ENCODE data around the gene ELL2. TPM values are rescaled to one million over a fixed set of nuclear protein-coding genes. Genes with fewer than 3 reads are reported as not detected.
"Not testable (repeated sequence)": the region's sequence is repeated elsewhere in the genome, so short reads cannot be mapped to it uniquely, and the experiment has no call there.

Gene ELL2
- total RNA-seq, 1 donor from 2014 or later = 14.2 TPM

- H3K27me3 Mint-ChIP-seq (ENCODE audit: insufficient read depth, low read depth) = no peaks in the 10 kb centered on the region
- TF ChIP-seq EZH2 (IDR thresholded peaks at IDR 0.05) (no peak), EZH2phosphoT487 (IDR thresholded peaks at IDR 0.05) (no peak), CTCF (IDR thresholded peaks at IDR 0.05) (no peak)
- DNase-seq (ENCODE audit: low spot score) = no peak
- no peak overlapping the region for H2AFZ ChIP-seq (replicated peaks)
- peaks cover 7% of the 10 kb centered on the region for H3K4me1 ChIP-seq
- no peaks in the 10 kb centered on the region for H3F3A ChIP-seq (ENCODE audit: low read depth)
- no peak overlapping the region for H3K27ac ChIP-seq
- peaks cover 10% of the 10 kb centered on the region for H3K9me3 Mint-ChIP-seq
- no peak overlapping the region for H3K9ac ChIP-seq
- no peak overlapping the region for H3K4me2 ChIP-seq
- no peak overlapping the region for H3K27ac Mint-ChIP-seq
- H3K4me1 Mint-ChIP-seq = peaks cover 17% of the 10 kb centered on the region
- H3K36me3 ChIP-seq = no peaks in the 10 kb centered on the region
- H3K27me3 ChIP-seq = no peaks in the 10 kb centered on the region
- no peak overlapping the region for H3K4me3 ChIP-seq
- H3K36me3 Mint-ChIP-seq = no peaks in the 10 kb centered on the region
- H3K4me3 Mint-ChIP-seq = no peak overlapping the region
- no peaks in the 10 kb centered on the region for H3K9me3 ChIP-seq (ENCODE audit: low read depth)
- no peaks in the 10 kb centered on the region for H3K79me2 ChIP-seq (ENCODE audit: low read depth)
- no peaks in the 10 kb centered on the region for H4K20me1 ChIP-seq (ENCODE audit: low read depth)
These were observed 109.1 kb downstream of the ELL2 start for GRCh38 chr5:95852567-95852966.

DNA sequence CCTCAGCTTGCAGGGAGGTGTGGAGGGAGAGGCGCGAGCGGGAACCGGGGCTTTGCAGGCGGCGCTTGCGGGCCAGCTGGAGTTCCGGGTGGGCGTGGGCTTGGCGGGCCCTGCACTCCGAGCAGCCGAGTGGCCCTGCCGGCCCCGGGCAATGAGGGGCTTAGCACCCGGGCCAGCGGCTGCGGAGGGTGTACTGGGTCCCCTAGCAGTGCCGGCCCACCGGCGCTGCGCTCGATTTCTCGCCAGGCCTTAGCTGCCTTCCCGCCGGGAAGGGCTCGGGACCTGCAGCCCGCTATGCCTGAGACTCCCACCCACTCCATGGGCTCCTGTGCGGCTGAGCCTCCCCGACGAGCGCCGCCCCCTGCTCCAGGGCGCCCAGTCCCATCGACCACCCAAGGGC lies 110.5 kb downstream of the ELL2 start:
- H3K4me2 ChIP-seq; H3K9me3 ChIP-seq (ENCODE audit: low read depth); H2AFZ ChIP-seq (replicated peaks); H3K4me1 ChIP-seq; H3K36me3 Mint-ChIP-seq; H3K9ac ChIP-seq; H3K27ac ChIP-seq; H4K20me1 ChIP-seq (ENCODE audit: low read depth); H3K27me3 Mint-ChIP-seq (ENCODE audit: insufficient read depth, low read depth); H3K27ac Mint-ChIP-seq; H3F3A ChIP-seq (ENCODE audit: low read depth); H3K27me3 ChIP-seq; H3K4me3 Mint-ChIP-seq; DNase-seq (ENCODE audit: low spot score); H3K4me3 ChIP-seq; H3K4me1 Mint-ChIP-seq; H3K36me3 ChIP-seq; H3K79me2 ChIP-seq (ENCODE audit: low read depth): not testable (repeated sequence)
- peaks cover 10% of the 10 kb centered on the region for H3K9me3 Mint-ChIP-seq

GRCh38 chr5:95850391-95850894 lies 111.2 kb downstream of the ELL2 start:
- no peaks in the 10 kb centered on the region for H3K4me1 ChIP-seq
- no peaks in the 10 kb centered on the region for H4K20me1 ChIP-seq (ENCODE audit: low read depth)
- H3K79me2 ChIP-seq (ENCODE audit: low read depth) = no peaks in the 10 kb centered on the region
- Mint-ChIP-seq H3K27ac (peak overlapping the region; percentile 78), H3K9me3 (peaks cover 10% of the 10 kb centered on the region), H3K4me1 (no peaks in the 10 kb centered on the region), H3K27me3 (ENCODE audit: insufficient read depth, low read depth) (no peaks in the 10 kb centered on the region), H3K36me3 (no peaks in the 10 kb centered on the region), H3K4me3 (no peak overlapping the region)
- H2AFZ ChIP-seq (replicated peaks) = no peak overlapping the region
- TF ChIP-seq CTCF (IDR thresholded peaks at IDR 0.05) = no peak
- TF ChIP-seq EZH2phosphoT487 (IDR thresholded peaks at IDR 0.05) = no peak
- TF ChIP-seq EZH2 (IDR thresholded peaks at IDR 0.05) = no peak
- H3K27ac ChIP-seq = no peak overlapping the region
- no peaks in the 10 kb centered on the region for H3K27me3 ChIP-seq
- no peak for DNase-seq (ENCODE audit: low spot score)
- H3K9me3 ChIP-seq (ENCODE audit: low read depth) = no peaks in the 10 kb centered on the region
- H3K9ac ChIP-seq = no peak overlapping the region
- H3F3A ChIP-seq (ENCODE audit: low read depth) = no peaks in the 10 kb centered on the region
- H3K36me3 ChIP-seq = no peaks in the 10 kb centered on the region
- no peak overlapping the region for H3K4me2 ChIP-seq
- no peak overlapping the region for H3K4me3 ChIP-seq

GRCh38 chr5:95848701-95849100 lies 113.0 kb downstream of the ELL2 start:
- no peaks in the 10 kb centered on the region for H3K27me3 Mint-ChIP-seq (ENCODE audit: insufficient read depth, low read depth)
- Histone ChIP-seq H3K4me3 (no peak overlapping the region), H4K20me1 (ENCODE audit: low read depth) (no peaks in the 10 kb centered on the region), H3K9me3 (ENCODE audit: low read depth) (no peaks in the 10 kb centered on the region), H3K27me3 (no peaks in the 10 kb centered on the region), H3K4me1 (no peaks in the 10 kb centered on the region), H3K9ac (no peak overlapping the region), H3K27ac (no peak overlapping the region), H3F3A (ENCODE audit: low read depth) (no peaks in the 10 kb centered on the region), H3K36me3 (no peaks in the 10 kb centered on the region), H2AFZ (replicated peaks) (no peak overlapping the region), H3K79me2 (ENCODE audit: low read depth) (no peaks in the 10 kb centered on the region), H3K4me2 (no peak overlapping the region)
- no peak overlapping the region for H3K4me3 Mint-ChIP-seq
- TF ChIP-seq EZH2 (IDR thresholded peaks at IDR 0.05) = no peak
- TF ChIP-seq EZH2phosphoT487 (IDR thresholded peaks at IDR 0.05) = no peak
- TF ChIP-seq CTCF (IDR thresholded peaks at IDR 0.05) = no peak
- no peaks in the 10 kb centered on the region for H3K36me3 Mint-ChIP-seq
- H3K9me3 Mint-ChIP-seq = peaks cover 6% of the 10 kb centered on the region
- no peak for DNase-seq (ENCODE audit: low spot score)
- no peaks in the 10 kb centered on the region for H3K4me1 Mint-ChIP-seq
- no peak overlapping the region for H3K27ac Mint-ChIP-seq

Data from neural progenitor cell (in vitro differentiated cells).